Suppressor macrophage treated with lipopolysaccharide for 1 hour (primary cell): ENCODE measurements around the gene GPR83.
"Not testable (repeated sequence)": the region's sequence is repeated elsewhere in the genome, so short reads cannot be mapped to it uniquely, and the experiment has no call there.

ENCODE experiments used
- DNase-seq, 3 donors: peaks; one replicate each; pipeline ENCODE4 v3.0.0-alpha.2; 2020 to 2022

The GPR83 gene

GRCh38 chr11:94350850-94351563 is 50.2 kb downstream of the GPR83 start:
- not testable (repeated sequence) for DNase-seq

GRCh38 chr11:94346311-94346710 is 54.9 kb downstream of the GPR83 start:
- DNase-seq = not testable (repeated sequence)

GRCh38 chr11:94343495-94343894 is 57.7 kb downstream of the GPR83 start:
- DNase-seq = no peak

GRCh38 chr11:94342250-94342649 is 59.0 kb downstream of the GPR83 start:
- DNase-seq = no peak

- DNase-seq = no peak
Observed at GRCh38 chr11:94338651-94339050, 62.6 kb downstream of the GPR83 start.

- DNase-seq = no peak
Observed at GRCh38 chr11:94336033-94336432, 65.2 kb downstream of the GPR83 start.

- DNase-seq = no peak
Observed at GRCh38 chr11:94332814-94333213, 68.4 kb downstream of the GPR83 start.

- no peak for DNase-seq
Observed at GRCh38 chr11:94330789-94331188, 70.4 kb downstream of the GPR83 start.

GRCh38 chr11:94329501-94329900 is 71.7 kb downstream of the GPR83 start:
- DNase-seq = no peak

- no peak for DNase-seq
Observed at GRCh38 chr11:94328587-94329080, 72.6 kb downstream of the GPR83 start.
